Measurements from ENCODE around the gene TBKBP1.

TBKBP1 gene

GRCh38 chr17:47669081-47669480 lies 24.9 kb upstream of the TBKBP1 start:
- Histone ChIP-seq H3K36me3 (ENCODE audit: control insufficient read depth, insufficient read depth, low read length) (no peaks in the 10 kb centered on the region), H3K79me2 (no peaks in the 10 kb centered on the region), H3K27ac (no peak overlapping the region), H3K9me3 (ENCODE audit: control insufficient read depth, low read length) (no peaks in the 10 kb centered on the region), H3K4me1 (no peaks in the 10 kb centered on the region), H2AFZ (no peak overlapping the region), H3K4me3 (ENCODE audit: low read depth, low read length) (no peak overlapping the region), H3K9ac (no peak overlapping the region), H3K27me3 (ENCODE audit: control insufficient read depth, insufficient read depth, low read length) (no peaks in the 10 kb centered on the region), H3K4me2 (ENCODE audit: low read length) (no peak overlapping the region)
- no peak for TF ChIP-seq CTCF (IDR thresholded peaks at IDR 0.05)

- Histone ChIP-seq H2AFZ (no peak overlapping the region), H3K4me3 (ENCODE audit: low read depth, low read length) (no peak overlapping the region), H3K79me2 (no peaks in the 10 kb centered on the region), H3K9ac (no peak overlapping the region), H3K4me1 (no peaks in the 10 kb centered on the region), H3K27me3 (ENCODE audit: control insufficient read depth, insufficient read depth, low read length) (no peaks in the 10 kb centered on the region), H3K9me3 (ENCODE audit: control insufficient read depth, low read length) (no peaks in the 10 kb centered on the region), H3K36me3 (ENCODE audit: control insufficient read depth, insufficient read depth, low read length) (no peaks in the 10 kb centered on the region), H3K4me2 (ENCODE audit: low read length) (no peak overlapping the region), H3K27ac (no peak overlapping the region)
- no peak for TF ChIP-seq CTCF (IDR thresholded peaks at IDR 0.05)
These were observed 23.9 kb upstream of the TBKBP1 start for GRCh38 chr17:47670064-47670463.

- TF ChIP-seq CTCF (IDR thresholded peaks at IDR 0.05) = no peak
- H3K4me3 ChIP-seq (ENCODE audit: low read depth, low read length) = no peak overlapping the region
These were observed 19.5 kb upstream of the TBKBP1 start for GRCh38 chr17:47674499-47674898.

GRCh38 chr17:47675380-47676198 lies 18.4 kb upstream of the TBKBP1 start:
- no peak overlapping the region for H3K4me3 ChIP-seq (ENCODE audit: low read depth, low read length)
- no peak overlapping the region for H3K9ac ChIP-seq
- H3K4me1 ChIP-seq = no peaks in the 10 kb centered on the region
- H2AFZ ChIP-seq = no peak overlapping the region
- no peak for TF ChIP-seq CTCF (IDR thresholded peaks at IDR 0.05)
- H3K79me2 ChIP-seq = no peaks in the 10 kb centered on the region
- no peaks in the 10 kb centered on the region for H3K27me3 ChIP-seq (ENCODE audit: control insufficient read depth, insufficient read depth, low read length)
- H3K27ac ChIP-seq = no peak overlapping the region
- no peak overlapping the region for H3K4me2 ChIP-seq (ENCODE audit: low read length)
- no peaks in the 10 kb centered on the region for H3K36me3 ChIP-seq (ENCODE audit: control insufficient read depth, insufficient read depth, low read length)
- no peaks in the 10 kb centered on the region for H3K9me3 ChIP-seq (ENCODE audit: control insufficient read depth, low read length)

More at GRCh38 chr17:47674499-47674898, 19.5 kb upstream of the TBKBP1 start:
- Histone ChIP-seq H3K27me3 (ENCODE audit: control insufficient read depth, insufficient read depth, low read length) (no peaks in the 10 kb centered on the region), H3K9me3 (ENCODE audit: control insufficient read depth, low read length) (no peaks in the 10 kb centered on the region), H3K4me2 (ENCODE audit: low read length) (no peak overlapping the region), H2AFZ (no peak overlapping the region), H3K27ac (no peak overlapping the region), H3K79me2 (no peaks in the 10 kb centered on the region), H3K4me1 (no peaks in the 10 kb centered on the region), H3K9ac (no peak overlapping the region), H3K36me3 (ENCODE audit: control insufficient read depth, insufficient read depth, low read length) (no peaks in the 10 kb centered on the region)

- Histone ChIP-seq H3K9ac (no peak overlapping the region), H2AFZ (no peak overlapping the region), H3K4me3 (ENCODE audit: low read depth, low read length) (no peak overlapping the region), H3K36me3 (ENCODE audit: control insufficient read depth, insufficient read depth, low read length) (no peaks in the 10 kb centered on the region), H3K9me3 (ENCODE audit: control insufficient read depth, low read length) (no peaks in the 10 kb centered on the region), H3K79me2 (no peaks in the 10 kb centered on the region), H3K4me2 (ENCODE audit: low read length) (no peak overlapping the region), H3K27me3 (ENCODE audit: control insufficient read depth, insufficient read depth, low read length) (no peaks in the 10 kb centered on the region), H3K27ac (no peak overlapping the region), H3K4me1 (no peaks in the 10 kb centered on the region)
- no peak for TF ChIP-seq CTCF (IDR thresholded peaks at IDR 0.05)
These were observed 17.8 kb upstream of the TBKBP1 start for GRCh38 chr17:47676199-47676472.
